ENCODE results near the gene CAMK2D.
"Not testable (repeated sequence)": the region's sequence is repeated elsewhere in the genome, so short reads cannot be mapped to it uniquely, and the experiment has no call there.

GRCh38 chr4:113763923-113764322 lies 2.4 kb upstream of the CAMK2D start:
- not testable (repeated sequence) for TF ChIP-seq POLR2AphosphoS5 (IDR thresholded peaks at IDR 0.05; ENCODE audit: borderline replicate concordance, low read depth, low read length); EZH2 (IDR thresholded peaks at IDR 0.05); FOXP2 (optimal IDR thresholded peaks at IDR 0.05; ENCODE audit: control extremely low read depth, extremely low read length, insufficient read depth)
